ENCODE measurements around the gene GRM2.

DNA sequence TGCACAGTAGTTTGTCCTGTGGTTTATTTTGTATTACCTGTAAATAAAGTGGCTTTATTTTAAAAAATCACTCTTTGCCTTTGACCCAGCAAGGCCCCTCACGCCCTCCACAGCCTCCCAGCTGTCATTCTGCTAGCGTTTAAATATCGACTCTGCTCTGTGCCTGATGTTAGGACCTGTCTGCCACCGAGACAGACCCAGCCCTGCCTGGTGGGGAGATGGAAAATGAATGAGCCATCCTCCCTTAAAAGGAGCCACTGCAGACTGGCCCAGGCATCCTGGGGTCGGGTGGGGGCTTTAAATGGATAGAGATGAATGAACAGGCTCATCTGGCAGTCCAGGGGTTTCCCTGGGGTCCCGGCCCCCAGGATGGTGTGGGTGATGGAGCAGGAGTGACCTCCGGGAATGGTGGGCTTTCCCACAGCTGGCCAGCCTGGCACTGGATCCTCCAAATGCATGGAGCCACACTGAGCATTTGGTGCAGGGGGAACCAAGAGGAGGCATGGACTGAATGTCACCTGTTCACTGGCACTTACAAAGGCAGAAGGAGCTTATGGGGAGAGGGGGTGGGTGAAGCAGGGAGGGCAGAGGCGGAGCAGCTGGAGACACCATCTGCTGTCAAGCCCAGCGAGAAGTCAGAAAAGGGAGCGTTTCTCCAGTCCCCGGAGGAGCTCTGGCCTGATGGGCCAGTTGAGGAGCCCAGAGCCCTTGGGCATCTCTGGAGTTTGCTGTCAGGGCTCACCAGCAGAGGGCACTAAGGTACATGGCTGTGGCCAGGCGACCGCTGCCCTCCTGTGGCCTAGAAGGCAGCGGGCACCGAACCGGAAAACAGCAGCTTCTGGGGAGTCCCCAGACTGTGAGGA lies 11.9 kb downstream of the GRM2 start:
- TF ChIP-seq, protein P1, sequence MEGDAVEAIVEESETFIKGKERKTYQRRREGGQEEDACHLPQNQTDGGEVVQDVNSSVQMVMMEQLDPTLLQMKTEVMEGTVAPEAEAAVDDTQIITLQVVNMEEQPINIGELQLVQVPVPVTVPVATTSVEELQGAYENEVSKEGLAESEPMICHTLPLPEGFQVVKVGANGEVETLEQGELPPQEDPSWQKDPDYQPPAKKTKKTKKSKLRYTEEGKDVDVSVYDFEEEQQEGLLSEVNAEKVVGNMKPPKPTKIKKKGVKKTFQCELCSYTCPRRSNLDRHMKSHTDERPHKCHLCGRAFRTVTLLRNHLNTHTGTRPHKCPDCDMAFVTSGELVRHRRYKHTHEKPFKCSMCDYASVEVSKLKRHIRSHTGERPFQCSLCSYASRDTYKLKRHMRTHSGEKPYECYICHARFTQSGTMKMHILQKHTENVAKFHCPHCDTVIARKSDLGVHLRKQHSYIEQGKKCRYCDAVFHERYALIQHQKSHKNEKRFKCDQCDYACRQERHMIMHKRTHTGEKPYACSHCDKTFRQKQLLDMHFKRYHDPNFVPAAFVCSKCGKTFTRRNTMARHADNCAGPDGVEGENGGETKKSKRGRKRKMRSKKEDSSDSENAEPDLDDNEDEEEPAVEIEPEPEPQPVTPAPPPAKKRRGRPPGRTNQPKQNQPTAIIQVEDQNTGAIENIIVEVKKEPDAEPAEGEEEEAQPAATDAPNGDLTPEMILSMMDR (conservative IDR thresholded peaks at IDR 0.05): peak; percentile 60; the same call in 1 of the 2 replicates
- no peak for TF ChIP-seq EZH2 (IDR thresholded peaks at IDR 0.05; ENCODE audit: low read depth)

All from PC-9 (cell line).